Measurements from ENCODE around the gene MAP7D1. TPM values are rescaled to one million over a fixed set of nuclear protein-coding genes. Genes with fewer than 3 reads are reported as not detected.

The MAP7D1 gene
- polyA plus RNA-seq, 4 donors, result 27.1 to 58.6 (median 42.6) TPM

DNA sequence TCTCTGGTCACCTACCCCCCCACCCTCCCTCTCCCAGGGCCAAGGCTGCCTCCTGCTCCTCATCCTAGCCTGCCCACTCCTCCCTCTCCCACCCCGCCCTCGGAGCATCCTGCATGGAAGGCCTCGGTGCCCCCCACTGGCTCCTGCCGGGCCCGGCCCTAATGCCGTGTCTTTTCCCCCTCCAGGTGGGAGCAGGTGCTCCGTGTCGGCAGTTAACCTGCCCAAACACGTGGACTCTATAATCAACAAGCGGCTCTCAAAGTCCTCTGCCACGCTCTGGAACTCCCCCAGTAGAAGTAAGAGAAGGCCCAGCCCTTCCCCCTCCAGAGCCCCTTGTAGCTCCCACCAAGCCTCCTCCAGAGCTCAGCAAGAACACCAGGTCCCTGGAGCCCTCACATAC, 18.8 kb downstream of the MAP7D1 start:
- no peak overlapping the region for H3K4me3 ChIP-seq (ENCODE audit: low read depth in 1 of 3, low read length in 3 of 3)
- H3K9me3 ChIP-seq (ENCODE audit: control insufficient read depth in 2 of 2, insufficient read depth in 1 of 2, low read depth in 1 of 2, low read length in 1 of 2), result no peaks in the 10 kb centered on the region
- FAIRE-seq (no peak), DNase-seq (no peak)
- H3K36me3 ChIP-seq (ENCODE audit: control insufficient read depth in 3 of 3, insufficient read depth in 2 of 3, low read depth in 1 of 3, low read length in 3 of 3), result peaks cover 11 to 81% (median 29%) of the 10 kb centered on the region in 3 donors
- WGBS, 3 donors, result 27 to 70% (median 38%) methylated on average over 8 to 11 of the region's 11 CpGs
- H3K4me1 ChIP-seq (ENCODE audit: control insufficient read depth in 3 of 3, insufficient read depth in 2 of 3, low read depth in 1 of 3, low read length in 2 of 3), result peaks cover 0 to 26% (median 0%) of the 10 kb centered on the region in 3 donors
- H3K27ac ChIP-seq (ENCODE audit: low read depth in 1 of 3, low read length in 2 of 3), result peak overlapping the region in 1 of 3 donors; percentile 45
- H3K27me3 ChIP-seq (ENCODE audit: control insufficient read depth in 3 of 3, insufficient read depth in 3 of 3, low read length in 3 of 3), result no peaks in the 10 kb centered on the region

DNA sequence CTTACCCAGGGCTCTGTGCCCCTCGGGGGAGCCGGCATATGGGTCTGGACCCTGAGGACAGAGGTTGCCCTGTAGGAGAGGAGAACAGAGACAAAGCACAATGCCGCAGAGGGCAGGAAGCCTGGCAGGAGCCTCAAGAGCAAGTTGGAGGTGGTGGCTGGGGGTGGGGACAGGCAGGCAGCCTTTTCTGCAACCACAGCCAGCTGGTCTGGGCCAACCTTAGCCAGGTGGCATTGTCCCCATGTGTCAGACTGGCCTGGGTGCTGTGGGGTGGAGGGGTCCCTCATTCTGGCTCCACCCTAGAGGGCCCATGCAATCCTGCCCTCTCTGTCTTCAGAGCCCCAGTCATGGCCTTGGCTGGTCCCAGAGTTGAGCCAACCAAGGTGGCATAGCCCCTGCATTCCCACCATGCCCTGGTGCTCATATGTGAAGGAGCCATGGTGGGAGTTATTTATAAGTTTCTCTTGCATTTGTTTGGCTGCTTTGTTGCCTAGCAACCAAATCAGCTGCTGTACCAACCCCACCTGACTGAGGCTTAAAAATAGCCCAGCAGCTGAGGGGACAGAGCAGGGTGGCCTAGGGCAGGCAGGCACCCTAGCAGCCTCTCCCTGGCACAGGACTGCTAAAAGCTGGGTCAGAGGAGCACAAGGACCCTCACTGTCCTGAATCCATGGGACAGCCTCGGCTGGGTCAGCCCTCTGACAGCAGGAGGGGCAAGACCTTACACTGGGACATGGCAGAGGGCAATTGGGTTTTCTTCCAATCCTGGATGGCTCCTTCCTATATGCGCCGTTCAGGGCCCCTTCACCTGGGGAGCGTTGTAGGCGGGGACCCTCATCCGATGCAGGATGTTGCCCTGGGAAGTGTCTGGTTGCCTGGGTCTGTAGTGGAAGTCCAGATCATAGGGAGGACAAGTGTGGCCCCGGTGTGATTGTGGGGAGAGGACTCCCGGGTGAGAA, 19.5 kb downstream of the MAP7D1 start:
- H3K36me3 ChIP-seq (ENCODE audit: control insufficient read depth in 3 of 3, insufficient read depth in 2 of 3, low read depth in 1 of 3, low read length in 3 of 3), result peaks cover 13 to 88% (median 32%) of the 10 kb centered on the region in 3 donors
- no peaks in the 10 kb centered on the region for H3K9me3 ChIP-seq (ENCODE audit: control insufficient read depth in 2 of 2, insufficient read depth in 1 of 2, low read depth in 1 of 2, low read length in 1 of 2)
- no peak overlapping the region for H3K4me3 ChIP-seq (ENCODE audit: low read depth in 1 of 3, low read length in 3 of 3)
- peaks cover 0 to 29% (median 0%) of the 10 kb centered on the region in 3 donors for H3K4me1 ChIP-seq (ENCODE audit: control insufficient read depth in 3 of 3, insufficient read depth in 2 of 3, low read depth in 1 of 3, low read length in 2 of 3)
- no peak for FAIRE-seq
- H3K27me3 ChIP-seq (ENCODE audit: control insufficient read depth in 3 of 3, insufficient read depth in 3 of 3, low read length in 3 of 3), result no peaks in the 10 kb centered on the region
- H3K27ac ChIP-seq (ENCODE audit: low read depth in 1 of 3, low read length in 2 of 3), result peak overlapping the region in 1 of 3 donors; percentile 65
- WGBS, 3 donors, result 69 to 80% (median 72%) methylated on average over 10 to 11 of the region's 11 CpGs
- peak in 1 of 2 donors; percentile 52 for DNase-seq

DNA sequence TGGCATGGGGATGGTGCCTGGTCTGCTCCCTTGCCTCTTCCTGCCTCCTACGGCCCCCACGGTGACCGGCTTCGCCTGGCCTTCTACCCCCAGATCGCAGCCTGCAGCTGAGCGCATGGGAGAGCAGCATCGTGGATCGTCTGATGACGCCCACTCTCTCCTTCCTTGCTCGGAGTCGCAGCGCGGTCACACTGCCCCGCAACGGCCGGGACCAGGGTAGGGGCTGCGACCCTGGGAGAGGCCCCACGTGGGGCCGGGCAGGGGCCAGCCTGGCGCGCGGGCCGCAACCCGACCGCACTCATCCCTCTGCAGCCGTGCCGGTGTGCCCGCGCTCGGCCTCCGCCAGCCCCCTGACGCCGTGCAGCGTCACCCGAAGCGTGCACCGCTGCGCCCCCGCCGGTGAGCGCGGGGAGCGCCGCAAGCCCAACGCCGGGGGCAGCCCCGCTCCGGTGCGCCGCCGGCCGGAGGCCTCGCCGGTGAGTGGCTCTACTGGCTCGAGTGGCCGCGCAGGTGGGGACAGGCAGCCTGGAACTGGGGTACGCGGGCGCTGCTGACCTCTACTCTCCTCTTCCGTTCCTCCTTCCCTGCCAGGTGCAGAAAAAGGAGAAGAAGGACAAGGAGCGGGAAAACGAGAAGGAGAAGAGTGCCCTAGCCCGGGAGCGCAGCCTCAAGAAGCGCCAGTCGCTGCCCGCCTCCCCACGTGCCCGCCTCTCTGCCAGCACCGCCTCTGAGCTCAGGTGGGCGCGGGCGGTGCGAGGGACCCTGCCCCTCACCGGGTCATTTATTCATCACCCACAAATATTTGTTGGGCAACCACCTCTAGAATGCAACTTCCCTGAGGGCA, 20.4 kb downstream of the MAP7D1 start:
- Histone ChIP-seq H3K27ac (ENCODE audit: low read depth in 1 of 3, low read length in 2 of 3) (peak overlapping the region in 1 of 3 donors; percentile 65), H3K9me3 (ENCODE audit: control insufficient read depth in 2 of 2, insufficient read depth in 1 of 2, low read depth in 1 of 2, low read length in 1 of 2) (no peaks in the 10 kb centered on the region), H3K27me3 (ENCODE audit: control insufficient read depth in 3 of 3, insufficient read depth in 3 of 3, low read length in 3 of 3) (no peaks in the 10 kb centered on the region), H3K36me3 (ENCODE audit: control insufficient read depth in 3 of 3, insufficient read depth in 2 of 3, low read depth in 1 of 3, low read length in 3 of 3) (peaks cover 16 to 84% (median 32%) of the 10 kb centered on the region in 3 donors), H3K4me1 (ENCODE audit: control insufficient read depth in 3 of 3, insufficient read depth in 2 of 3, low read depth in 1 of 3, low read length in 2 of 3) (peaks cover 0 to 29% (median 0%) of the 10 kb centered on the region in 3 donors), H3K4me3 (ENCODE audit: low read depth in 1 of 3, low read length in 3 of 3) (no peak overlapping the region)
- WGBS, 3 donors, result 87 to 95% (median 94%) methylated on average over 46 to 76 of the region's 76 CpGs
- no peak for FAIRE-seq
- DNase-seq, result no peak

DNA sequence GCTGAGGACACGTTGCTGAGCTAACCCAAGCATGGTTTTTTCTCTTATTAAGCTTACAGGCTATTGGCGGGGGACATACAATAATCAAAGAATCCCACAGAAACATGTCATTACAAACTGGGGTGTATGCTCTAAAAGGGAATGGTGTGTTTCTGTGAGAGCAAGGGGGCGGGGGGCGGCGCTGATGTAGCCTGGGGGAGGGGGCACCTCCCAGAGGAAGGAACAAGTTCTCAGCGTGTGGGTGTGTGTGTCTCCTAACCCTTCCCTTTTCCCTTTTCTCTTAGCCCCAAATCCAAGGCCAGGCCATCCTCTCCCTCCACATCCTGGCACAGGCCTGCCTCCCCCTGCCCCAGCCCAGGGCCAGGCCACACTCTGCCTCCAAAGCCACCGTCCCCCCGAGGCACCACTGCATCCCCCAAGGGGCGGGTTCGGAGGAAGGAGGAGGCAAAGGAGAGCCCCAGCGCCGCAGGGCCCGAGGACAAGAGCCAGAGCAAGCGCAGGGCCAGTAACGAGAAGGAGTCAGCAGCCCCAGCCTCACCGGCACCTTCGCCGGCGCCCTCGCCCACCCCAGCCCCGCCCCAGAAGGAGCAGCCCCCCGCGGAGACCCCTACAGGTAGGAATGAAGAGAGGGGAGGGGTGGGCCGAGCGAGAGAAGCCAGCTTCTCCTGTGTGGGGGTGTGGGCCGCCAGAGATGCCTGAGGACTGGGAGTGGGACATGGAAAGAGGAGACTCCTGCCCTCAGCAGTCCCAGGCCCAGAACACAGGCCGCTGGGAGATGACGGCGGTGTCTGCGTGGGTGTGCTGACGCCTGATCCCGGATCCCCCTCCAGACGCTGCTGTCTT, 21.9 kb downstream of the MAP7D1 start:
- H3K4me3 ChIP-seq (ENCODE audit: low read depth in 1 of 3, low read length in 3 of 3), result peak overlapping the region in 2 of 3 donors; percentile 11 to 13
- DNase-seq (no peak), FAIRE-seq (no peak)
- peaks cover 16 to 72% (median 23%) of the 10 kb centered on the region in 3 donors for H3K36me3 ChIP-seq (ENCODE audit: control insufficient read depth in 3 of 3, insufficient read depth in 2 of 3, low read depth in 1 of 3, low read length in 3 of 3)
- H3K4me1 ChIP-seq (ENCODE audit: control insufficient read depth in 3 of 3, insufficient read depth in 2 of 3, low read depth in 1 of 3, low read length in 2 of 3), result peaks cover 0 to 29% (median 0%) of the 10 kb centered on the region in 3 donors
- no peaks in the 10 kb centered on the region for H3K9me3 ChIP-seq (ENCODE audit: control insufficient read depth in 2 of 2, insufficient read depth in 1 of 2, low read depth in 1 of 2, low read length in 1 of 2)
- H3K27ac ChIP-seq (ENCODE audit: low read depth in 1 of 3, low read length in 2 of 3), result no peak overlapping the region
- H3K27me3 ChIP-seq (ENCODE audit: control insufficient read depth in 3 of 3, insufficient read depth in 3 of 3, low read length in 3 of 3), result no peaks in the 10 kb centered on the region
- WGBS, 3 donors, result 47 to 79% (median 65%) methylated on average over 24 to 33 of the region's 33 CpGs

DNA sequence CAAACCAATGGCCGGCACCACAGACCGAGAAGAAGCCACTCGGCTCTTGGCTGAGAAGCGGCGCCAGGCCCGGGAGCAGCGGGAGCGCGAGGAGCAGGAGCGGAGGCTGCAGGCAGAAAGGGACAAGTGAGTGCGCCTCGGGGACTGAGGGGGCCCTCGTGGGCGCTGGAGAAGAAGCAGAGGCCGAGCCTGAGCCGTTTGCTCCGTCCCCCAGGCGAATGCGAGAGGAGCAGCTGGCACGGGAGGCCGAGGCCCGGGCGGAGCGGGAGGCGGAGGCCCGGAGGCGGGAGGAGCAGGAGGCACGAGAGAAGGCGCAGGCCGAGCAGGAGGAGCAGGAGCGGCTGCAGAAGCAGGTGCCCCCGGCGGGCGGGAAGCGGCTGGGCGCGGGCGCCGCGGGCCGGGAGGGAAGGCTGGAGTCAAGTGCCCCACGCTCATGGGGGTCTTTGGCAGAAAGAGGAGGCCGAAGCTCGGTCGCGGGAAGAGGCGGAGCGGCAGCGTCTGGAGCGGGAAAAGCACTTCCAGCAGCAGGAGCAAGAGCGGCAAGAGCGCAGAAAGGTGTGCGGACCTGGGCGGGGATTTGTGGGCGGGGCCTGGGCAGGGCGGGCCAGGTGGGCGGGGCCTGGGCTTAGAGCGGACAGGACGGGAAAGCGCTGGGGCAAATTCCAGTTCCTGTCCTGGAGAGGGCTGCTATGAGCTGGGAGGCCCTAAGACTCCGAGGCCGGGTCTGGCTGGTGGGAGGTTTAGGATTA, 22.7 kb downstream of the MAP7D1 start:
- FAIRE-seq (no peak), DNase-seq (peak; percentile 92 to 95)
- peaks cover 14 to 65% (median 21%) of the 10 kb centered on the region in 3 donors for H3K36me3 ChIP-seq (ENCODE audit: control insufficient read depth in 3 of 3, insufficient read depth in 2 of 3, low read depth in 1 of 3, low read length in 3 of 3)
- peak overlapping the region in 2 of 3 donors; percentile 11 to 33 for H3K4me3 ChIP-seq (ENCODE audit: low read depth in 1 of 3, low read length in 3 of 3)
- H3K4me1 ChIP-seq (ENCODE audit: control insufficient read depth in 3 of 3, insufficient read depth in 2 of 3, low read depth in 1 of 3, low read length in 2 of 3), result peaks cover 0 to 29% (median 0%) of the 10 kb centered on the region in 3 donors
- peak overlapping the region; percentile 50 to 76 (median 65) for H3K27ac ChIP-seq (ENCODE audit: low read depth in 1 of 3, low read length in 2 of 3)
- H3K27me3 ChIP-seq (ENCODE audit: control insufficient read depth in 3 of 3, insufficient read depth in 3 of 3, low read length in 3 of 3), result no peaks in the 10 kb centered on the region
- 20 to 65% (median 47%) methylated on average over 56 to 62 of the region's 62 CpGs for WGBS, 3 donors
- H3K9me3 ChIP-seq (ENCODE audit: control insufficient read depth in 2 of 2, insufficient read depth in 1 of 2, low read depth in 1 of 2, low read length in 1 of 2), result no peaks in the 10 kb centered on the region

DNA sequence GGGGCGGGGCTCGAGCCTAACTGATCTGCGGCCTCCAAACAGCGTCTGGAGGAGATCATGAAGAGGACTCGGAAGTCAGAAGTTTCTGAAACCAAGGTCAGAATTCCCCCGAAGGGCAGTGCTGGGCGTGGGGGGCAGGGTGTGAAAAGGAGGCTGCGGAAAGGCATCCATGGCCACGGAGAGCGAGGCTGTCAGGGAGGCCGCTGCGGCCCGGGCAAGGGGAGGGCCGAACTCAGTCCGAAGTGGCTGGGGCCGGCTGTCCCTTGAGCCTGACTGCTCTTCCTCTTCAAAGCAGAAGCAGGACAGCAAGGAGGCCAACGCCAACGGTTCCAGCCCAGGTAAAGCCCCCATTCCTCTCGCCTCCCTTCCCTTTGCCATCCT, 23.2 kb downstream of the MAP7D1 start:
- peaks cover 0 to 29% (median 0%) of the 10 kb centered on the region in 3 donors for H3K4me1 ChIP-seq (ENCODE audit: control insufficient read depth in 3 of 3, insufficient read depth in 2 of 3, low read depth in 1 of 3, low read length in 2 of 3)
- H3K4me3 ChIP-seq (ENCODE audit: low read depth in 1 of 3, low read length in 3 of 3), result peak overlapping the region in 2 of 3 donors; percentile 10 to 33
- FAIRE-seq (no peak), DNase-seq (no peak)
- no peaks in the 10 kb centered on the region for H3K9me3 ChIP-seq (ENCODE audit: control insufficient read depth in 2 of 2, insufficient read depth in 1 of 2, low read depth in 1 of 2, low read length in 1 of 2)
- peak overlapping the region; percentile 50 to 76 (median 65) for H3K27ac ChIP-seq (ENCODE audit: low read depth in 1 of 3, low read length in 2 of 3)
- WGBS, 3 donors, result 25 to 66% (median 55%) methylated on average over 19 of the region's 19 CpGs
- no peaks in the 10 kb centered on the region for H3K27me3 ChIP-seq (ENCODE audit: control insufficient read depth in 3 of 3, insufficient read depth in 3 of 3, low read length in 3 of 3)
- H3K36me3 ChIP-seq (ENCODE audit: control insufficient read depth in 3 of 3, insufficient read depth in 2 of 3, low read depth in 1 of 3, low read length in 3 of 3), result peaks cover 10 to 61% (median 21%) of the 10 kb centered on the region in 3 donors

DNA sequence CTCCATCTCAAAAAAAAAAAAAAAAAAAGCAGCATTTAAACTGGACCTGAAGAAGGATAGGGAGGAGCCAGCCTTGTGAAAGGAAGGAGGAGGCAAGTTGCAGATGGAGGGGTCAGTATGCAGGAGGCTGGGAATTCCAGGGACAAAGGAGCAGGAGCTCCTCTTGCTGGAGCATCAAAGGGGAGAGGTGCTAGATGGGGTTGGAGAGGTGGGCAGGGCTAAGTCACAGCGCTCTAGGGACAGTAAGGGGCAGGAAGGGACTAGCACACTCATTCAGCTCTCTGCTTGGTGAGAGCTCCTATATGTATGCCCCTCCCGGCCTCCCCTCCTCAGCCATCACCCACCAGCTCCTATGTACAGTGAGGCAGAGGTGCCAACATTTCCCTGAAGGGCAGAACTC, 26.8 kb downstream of the MAP7D1 start:
- no peak for FAIRE-seq

More for the DNA sequence above, 26.8 kb downstream of the MAP7D1 start:
- DNase-seq, result no peak
- H3K27me3 ChIP-seq (ENCODE audit: control insufficient read depth in 3 of 3, insufficient read depth in 3 of 3, low read length in 3 of 3), result no peaks in the 10 kb centered on the region
- H3K9me3 ChIP-seq (ENCODE audit: control insufficient read depth in 2 of 2, insufficient read depth in 1 of 2, low read depth in 1 of 2, low read length in 1 of 2), result no peaks in the 10 kb centered on the region
- peak overlapping the region in 1 of 3 donors; percentile 47 for H3K27ac ChIP-seq (ENCODE audit: low read depth in 1 of 3, low read length in 2 of 3)
- 80 to 88% (median 87%) methylated on average over 1 to 2 of the region's 2 CpGs for whole genome bisulfite sequencing, 3 donors
- peaks cover 0 to 20% (median 0%) of the 10 kb centered on the region in 3 donors for H3K4me1 ChIP-seq (ENCODE audit: control insufficient read depth in 3 of 3, insufficient read depth in 2 of 3, low read depth in 1 of 3, low read length in 2 of 3)
- H3K4me3 ChIP-seq (ENCODE audit: low read depth in 1 of 3, low read length in 3 of 3), result no peak overlapping the region
- H3K36me3 ChIP-seq (ENCODE audit: control insufficient read depth in 3 of 3, insufficient read depth in 2 of 3, low read depth in 1 of 3, low read length in 3 of 3), result peaks cover 5 to 29% (median 8%) of the 10 kb centered on the region in 3 donors

All from small intestine (tissue), 7 donors.